TTC549 (cell line): Measurements from ENCODE around the gene AP3S1.

Source experiments
- FAIRE-seq: peaks from 2 replicates; lab custom pipeline; 2012; peaks lifted over from hg19 to GRCh38; lab: Jason Lieb, UNC

AP3S1 gene

DNA sequence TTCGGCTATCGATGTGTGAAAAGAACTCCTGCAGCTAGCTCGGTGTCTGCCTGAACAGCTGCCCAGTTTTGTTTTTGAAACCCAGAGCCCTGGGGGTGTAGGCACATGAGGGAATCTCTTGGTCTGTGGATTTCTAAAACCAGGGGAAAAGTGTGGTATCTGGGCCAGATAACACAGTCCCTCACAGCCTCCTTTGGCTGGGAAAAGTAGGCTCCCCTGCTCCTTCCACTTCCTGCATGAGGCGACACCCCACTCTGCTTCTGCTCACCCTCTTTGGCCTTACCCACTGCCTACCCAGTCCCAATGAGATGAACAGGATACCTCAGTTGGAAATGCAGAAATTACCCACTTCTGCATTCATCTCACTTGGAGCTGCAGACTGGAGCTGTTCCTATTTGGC lies 15.8 kb upstream of the AP3S1 start:
- FAIRE-seq = no peak

DNA sequence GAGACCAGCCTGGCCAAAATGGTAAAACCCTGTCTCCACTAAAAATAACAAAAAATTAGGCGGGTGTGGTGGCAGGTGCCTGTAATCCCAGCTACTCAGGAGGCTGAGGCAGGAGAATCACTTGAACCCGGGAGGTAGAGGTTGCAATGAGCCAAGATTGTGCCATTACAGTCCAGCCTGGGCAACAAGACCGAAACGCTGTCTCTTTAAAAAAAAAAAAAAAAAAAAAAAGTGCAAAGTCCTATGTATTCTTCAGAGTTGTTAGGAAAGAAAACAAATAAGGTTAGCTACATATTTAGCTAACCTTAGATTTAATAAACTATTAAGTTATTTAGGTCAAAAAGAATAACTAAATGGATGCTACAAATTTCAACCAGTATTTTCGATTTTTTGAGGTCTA lies 11.8 kb upstream of the AP3S1 start:
- no peak for FAIRE-seq

DNA sequence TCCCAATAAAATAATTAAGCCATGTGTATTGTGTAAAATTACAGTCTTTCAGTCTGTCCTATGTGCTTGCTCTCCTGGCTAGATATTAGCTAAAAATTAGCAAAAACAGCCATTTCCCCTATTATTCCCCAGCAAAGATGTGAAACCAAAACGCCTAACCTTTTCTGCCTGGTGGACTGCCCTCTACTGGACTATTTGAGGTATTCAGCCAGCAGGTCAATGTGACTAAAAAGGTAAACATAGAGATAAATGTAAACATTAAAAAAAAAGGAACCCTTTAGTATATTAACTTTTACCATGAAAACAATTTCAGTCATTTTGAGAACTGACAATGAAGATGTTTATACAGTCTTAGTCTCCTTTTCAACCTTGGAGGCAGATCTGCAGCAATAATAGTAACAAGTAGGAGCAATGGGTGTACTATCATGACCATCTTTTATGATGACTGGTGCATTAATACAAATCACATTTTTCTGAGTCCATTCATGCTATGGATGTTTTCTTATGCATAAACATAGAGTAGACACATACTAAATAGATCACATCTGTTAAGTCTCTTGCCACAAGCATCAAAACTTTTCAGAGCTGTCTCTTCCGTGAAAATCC lies 10.5 kb upstream of the AP3S1 start:
- peak; percentile 43 for FAIRE-seq

DNA sequence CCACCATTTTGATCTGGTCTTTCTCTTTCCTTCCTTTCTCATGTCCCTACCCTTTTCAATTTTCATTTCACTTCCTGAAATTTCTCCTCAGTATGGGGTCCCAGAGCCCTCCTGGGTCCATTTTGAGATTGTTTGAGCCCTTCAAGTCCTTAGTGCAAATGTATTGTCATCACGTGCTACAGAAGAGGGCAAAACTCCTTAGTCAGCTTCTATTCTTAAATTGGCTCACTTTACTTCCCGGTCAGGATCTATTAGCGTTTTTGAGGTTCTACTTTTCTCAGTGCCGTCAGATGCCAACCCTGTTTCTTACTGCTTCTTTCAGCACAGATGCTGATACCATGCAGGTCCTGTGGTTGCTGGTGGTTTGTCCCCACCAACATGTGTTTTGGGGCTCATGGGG lies 6.3 kb upstream of the AP3S1 start:
- no peak for FAIRE-seq

DNA sequence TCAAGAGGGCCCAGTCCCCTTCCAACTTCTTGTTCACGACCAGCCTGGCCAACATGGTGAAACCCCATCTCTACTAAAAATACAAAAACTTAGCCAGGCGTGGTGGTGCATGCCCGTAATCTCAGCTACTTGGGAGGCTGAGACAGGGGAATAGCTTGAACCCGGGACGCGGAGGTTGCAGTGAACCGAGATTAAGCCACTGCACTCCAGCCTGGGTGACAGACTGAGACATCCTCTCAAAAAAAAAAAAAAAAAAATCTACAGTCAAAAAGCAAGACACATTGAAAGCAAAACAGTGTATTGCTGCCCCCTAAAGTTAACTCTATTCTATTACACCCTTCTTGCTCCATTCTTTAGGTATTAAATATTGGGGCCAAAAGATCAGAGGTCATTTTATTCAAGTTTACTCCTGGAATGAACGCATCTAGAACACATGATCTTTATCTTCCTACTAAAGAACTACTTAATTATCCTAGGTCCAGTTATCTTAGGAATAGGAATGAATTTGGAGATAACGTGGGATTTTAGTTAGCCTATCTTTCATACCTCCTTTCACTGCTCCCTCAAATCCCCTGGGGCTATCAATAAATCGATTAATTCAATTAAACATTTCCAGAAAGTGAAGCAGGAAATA lies 2.7 kb upstream of the AP3S1 start:
- no peak for FAIRE-seq

DNA sequence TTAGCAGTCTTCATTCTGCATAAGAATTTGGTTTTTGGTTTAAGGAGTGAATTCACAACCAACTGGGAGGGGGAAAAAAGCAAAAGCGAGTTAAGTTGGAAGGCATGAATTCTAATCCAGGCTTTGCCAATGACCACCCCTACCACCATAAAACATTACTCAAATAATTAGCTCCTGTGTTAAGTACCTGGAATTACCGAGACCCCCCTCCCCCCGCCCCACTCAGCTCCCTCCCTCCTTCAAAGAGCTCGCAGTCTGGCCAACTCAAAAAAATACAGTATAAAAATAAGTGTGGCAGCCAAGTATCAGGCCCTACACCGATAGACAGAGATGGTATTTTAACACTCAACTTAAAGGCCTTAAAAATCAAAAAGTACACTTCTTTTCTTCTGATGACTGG lies 862 bp upstream of the AP3S1 start:
- FAIRE-seq = no peak

DNA sequence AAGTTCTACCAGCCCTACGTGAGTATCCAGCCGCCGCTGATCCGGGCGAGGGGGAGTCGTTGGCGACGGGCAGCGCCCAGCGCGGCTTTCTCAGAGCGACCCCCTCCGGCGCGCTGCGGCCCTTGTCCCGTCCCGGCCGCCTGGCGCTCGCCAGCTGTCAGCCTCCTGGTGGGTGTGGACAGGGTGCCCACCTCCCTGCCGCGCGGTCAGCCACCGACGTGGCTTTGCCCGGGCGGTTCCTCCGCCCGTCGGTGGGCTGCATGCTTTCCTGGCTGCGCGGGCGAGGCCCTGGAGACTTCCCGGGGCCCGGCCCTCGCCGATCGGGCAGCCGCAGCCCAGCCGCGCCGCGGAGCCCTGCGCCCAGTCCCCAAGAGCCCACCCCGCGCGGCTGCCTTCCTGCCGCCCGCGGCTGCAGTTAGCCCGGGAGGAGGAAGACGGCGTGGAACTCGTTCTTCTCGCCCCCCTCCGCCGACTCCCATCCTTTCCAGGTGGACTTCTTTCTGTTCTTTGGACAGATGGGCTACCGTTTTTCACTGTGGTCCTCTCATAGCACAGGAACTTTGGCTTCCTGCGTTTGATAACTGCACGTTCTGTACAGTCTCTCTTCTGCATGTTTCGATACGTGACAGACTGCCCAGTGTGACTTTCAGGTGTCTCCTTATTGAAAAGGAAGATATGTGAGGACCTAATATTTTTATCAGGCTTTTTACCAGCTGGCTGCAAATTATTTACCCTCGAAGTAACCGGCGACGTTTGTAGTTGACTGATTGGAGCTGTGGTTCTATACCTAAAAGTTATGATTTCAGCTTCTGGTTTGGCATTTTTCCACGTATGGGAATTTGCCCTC lies 577 bp downstream of the AP3S1 start:
- FAIRE-seq = no peak

DNA sequence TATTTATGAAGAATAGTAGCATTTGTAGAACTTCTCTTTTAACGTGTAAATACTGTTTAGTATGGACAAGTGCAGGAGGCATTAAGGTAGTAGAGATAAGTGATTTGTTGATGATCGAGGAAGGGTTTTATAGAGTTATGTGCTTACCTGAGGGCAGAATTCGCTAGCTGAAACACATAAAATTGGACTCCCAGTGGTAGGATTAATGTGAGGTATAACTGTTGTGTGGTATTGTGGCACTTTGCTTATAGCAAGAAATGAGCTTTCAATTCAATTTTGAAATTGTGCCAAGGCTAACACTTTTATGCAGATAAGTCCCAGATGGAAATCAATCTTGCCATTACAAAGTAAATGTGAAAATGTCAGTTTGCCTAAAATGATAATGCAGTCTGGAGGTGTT lies 1.2 kb downstream of the AP3S1 start:
- FAIRE-seq = no peak

DNA sequence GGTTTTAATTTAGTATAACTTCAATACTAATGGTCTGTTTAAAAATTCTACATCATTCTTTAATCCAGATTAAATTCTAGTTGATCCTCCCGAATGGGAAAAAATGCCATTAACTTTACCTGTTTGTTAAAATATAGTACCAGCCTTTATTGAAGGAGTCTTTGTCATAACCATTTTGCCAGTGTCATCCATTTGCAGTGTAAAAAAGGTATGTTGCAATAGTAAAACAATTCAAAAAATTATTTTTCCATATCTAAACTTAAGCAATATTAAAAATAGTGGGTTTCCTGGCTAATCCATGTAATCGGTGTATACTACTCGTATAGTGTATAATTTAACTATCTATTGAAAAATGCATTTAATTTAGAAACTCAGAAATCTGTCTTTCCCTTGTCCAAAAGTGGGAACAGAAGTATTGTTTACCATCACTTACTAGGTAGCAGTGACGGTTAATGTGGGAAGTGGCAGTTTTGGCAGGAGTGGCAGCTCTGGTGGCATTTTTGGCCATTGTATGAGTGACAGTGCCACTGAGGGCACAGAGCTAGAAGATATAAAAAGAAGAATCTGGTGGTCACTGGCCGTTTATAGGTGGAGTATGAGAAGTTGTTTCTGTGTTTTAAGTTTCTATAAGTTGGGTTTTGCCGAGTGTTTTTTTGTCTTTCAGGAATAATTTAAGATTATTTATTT lies 1.9 kb downstream of the AP3S1 start:
- FAIRE-seq = no peak

DNA sequence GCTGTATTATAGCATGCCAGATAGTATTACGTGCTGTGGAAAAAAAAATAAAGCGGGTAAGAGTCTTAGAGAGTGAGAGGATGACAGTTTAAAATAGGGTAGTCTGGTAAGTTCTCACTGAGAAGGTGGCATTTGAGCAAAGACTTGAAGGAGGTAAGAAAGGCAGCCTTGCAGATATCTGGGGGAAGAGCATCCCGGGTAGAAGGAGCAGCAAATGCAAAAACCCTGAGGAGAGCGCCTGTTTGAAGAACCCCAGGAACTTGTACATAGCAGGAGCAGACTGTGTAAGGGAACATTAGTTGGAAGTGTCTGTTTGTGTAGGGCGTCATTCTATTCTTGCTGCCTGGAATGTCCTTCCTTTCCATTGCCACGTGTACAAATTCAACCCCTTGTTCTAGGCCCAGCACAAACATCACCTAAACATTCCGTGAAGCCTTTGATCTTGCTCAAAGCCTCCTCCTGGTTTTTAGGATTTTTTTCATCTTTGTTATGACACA lies 2.6 kb downstream of the AP3S1 start:
- no peak for FAIRE-seq

DNA sequence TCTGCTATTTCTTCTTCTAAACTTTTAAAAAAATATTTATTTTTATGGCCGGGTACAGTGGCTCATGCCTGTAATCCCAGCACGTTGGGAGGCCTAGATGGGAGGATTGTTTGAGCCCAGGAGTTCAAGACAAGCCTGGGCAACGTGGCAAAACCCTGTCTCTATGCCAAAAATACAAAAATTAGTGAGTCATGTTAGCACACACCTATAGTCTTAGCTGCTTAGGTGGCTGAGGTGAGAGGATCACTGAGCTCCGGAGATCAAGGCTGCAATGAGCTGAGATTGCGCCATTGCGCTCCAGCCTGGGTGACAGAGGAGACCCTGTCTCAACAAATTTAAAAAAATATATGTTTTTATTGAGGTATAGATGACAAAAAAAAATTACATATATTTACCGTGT lies 5.6 kb downstream of the AP3S1 start:
- no peak for FAIRE-seq

DNA sequence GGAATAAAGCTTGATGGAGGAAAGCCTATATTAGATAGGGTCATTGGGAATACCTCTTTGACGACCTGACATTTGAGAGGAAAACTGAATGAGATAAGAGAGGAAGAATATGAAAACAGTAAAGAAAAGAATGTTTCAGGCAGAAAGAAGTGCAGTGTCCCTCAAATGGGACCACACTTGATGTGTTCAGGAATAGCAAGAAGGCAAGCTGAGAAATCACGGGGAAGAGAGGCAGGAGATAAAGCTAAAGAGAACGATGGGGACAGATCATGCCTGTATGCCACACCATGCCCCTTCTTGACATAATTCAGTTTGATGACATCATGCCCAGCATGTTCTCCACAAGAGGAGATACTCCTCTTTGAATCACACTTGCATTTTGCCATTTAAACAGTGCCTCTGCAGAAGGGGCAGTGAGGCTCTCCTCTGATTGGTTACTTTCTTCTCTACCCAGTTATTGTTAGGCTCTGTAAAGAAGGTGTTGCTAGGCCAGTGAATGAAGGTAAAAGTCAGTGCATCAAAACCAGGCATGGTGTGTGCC lies 7.6 kb downstream of the AP3S1 start:
- no peak for FAIRE-seq

DNA sequence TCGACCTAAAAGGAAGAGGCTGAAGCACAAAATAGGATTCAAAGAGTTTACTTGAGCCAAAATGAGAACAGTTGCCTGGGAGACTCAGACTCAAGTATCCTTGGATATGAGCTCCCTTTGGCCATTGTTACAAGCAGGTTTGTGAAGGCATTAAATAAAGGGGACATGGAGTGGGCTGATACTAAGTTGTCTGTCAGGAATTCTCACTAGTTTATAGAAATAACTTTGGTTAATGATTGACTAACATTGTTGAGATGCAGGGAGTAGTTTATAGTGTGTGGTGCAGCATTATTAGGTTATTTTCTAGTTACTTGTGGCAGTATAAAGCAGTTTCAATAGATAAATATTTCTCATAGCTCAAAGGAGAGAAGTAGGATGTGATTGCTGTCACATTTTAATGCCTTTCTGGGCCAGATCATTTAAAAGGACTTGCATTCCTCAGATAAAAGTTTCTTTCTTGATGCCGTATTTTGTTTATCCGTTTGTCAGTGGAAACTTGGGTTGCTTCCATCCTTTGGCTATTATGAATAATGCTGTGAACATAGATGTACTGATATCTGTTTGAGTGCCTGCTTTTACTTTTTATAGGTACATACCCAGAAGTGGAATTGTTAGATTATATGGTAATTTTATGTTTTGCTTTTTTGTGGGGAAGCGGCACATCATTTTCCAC lies 9.1 kb downstream of the AP3S1 start:
- FAIRE-seq = no peak

DNA sequence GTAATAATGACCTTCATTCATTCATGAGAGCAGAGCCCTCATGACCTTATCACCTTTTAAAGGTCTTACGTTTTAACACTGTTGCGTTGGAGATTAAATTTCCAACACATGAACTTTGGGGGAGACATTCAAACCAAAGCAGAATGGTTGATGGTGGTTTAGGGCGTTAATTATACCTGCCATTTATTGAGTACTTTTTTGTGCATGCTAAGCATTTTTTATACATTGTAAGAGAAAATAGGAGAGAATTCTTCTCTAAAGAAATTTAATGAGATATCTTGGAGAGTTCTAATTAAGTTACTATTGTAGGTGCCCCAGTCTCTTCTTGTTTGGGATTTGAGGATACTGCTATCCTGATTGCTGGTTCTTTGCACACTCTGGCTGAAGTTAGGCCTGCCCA lies 12.4 kb downstream of the AP3S1 start:
- FAIRE-seq = no peak

DNA sequence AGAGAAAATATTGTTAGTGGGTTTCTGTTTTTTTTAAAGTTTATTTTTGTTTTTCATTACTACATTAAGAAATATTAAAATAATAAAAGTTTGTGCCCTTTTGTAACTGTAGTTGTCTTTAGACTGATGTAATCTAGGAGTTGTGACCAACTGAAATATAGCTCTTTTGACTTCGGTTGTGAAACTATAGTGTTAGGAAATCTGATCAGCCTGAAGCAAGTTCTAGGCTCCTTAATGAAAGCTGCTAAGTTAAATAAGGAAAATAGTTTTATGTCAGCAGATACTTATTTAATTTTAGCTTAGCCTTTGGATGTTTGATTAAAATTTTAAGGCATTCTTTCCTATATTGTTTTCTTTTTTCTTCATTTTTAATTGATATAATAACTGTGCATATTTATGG lies 14.2 kb downstream of the AP3S1 start:
- FAIRE-seq = no peak

DNA sequence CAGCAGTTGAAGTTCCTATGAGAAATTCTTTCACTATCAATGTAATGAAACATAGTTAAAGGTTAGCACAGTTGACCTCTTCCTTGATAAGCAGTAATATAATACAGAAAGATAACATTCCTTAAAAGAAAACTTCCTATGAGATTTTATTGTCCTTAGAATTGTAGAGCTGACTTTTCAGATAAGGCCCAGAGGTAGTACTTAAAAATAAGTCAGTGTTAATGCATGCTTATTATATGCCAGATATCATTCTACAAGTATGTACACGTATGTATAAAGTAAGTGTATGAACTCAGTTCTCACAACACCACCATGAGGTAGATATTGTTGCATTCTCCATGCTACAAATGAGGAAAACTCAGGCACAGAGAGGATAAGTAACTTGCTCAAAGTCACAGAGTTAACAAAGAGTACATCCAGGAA lies 15.3 kb downstream of the AP3S1 start:
- no peak for FAIRE-seq

DNA sequence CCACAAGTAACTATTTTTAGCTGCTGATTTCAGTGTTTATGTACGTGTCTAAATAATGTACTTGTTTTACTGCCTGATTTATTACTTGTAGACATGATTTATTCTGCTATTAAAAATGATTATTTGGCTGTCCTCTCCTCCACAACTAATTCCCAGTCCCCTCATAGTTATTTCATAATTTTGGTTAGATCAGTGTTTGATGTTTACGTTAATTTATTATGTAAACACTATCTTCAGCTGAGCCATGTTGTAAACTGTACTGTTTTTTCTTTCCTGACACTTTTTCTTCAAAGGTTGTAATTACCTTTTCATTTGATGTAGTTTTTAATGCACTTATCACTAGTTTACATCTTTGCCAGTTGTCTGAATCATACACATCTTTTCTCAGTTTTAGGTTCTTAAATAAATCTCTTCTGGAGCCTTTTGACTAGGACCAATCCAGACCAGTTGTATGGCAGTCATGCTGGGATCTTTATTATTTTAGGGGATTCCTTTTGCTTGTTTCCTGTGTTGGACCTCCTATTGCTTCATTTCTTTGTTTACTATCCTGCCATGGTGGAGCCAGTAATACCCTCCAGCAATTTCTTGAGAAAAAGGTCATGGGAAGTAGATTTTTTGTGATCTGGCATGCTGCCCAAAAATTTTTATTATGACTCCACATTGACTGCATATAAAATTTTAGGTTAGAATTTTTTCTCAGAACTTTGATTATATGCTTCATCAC lies 16.1 kb downstream of the AP3S1 start:
- FAIRE-seq = no peak

DNA sequence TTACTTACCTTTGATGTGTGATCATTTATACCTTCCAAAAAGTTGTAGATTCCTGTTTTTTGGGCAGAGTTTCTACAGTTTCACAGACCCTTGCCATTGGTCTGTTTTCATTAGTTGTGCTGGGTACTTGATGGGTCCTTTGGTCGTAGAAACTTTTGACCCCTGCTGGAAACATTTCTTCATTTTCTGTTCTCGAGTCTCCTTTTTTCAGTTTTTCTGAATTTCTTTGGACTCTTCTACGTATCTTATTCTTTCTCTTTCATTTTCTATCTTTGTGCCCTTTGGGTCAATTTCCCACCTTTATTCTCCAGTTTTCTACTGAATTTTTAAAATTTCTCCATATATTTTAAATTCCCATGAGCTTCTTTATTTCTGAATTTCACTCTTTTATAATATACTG lies 16.7 kb downstream of the AP3S1 start:
- no peak for FAIRE-seq

DNA sequence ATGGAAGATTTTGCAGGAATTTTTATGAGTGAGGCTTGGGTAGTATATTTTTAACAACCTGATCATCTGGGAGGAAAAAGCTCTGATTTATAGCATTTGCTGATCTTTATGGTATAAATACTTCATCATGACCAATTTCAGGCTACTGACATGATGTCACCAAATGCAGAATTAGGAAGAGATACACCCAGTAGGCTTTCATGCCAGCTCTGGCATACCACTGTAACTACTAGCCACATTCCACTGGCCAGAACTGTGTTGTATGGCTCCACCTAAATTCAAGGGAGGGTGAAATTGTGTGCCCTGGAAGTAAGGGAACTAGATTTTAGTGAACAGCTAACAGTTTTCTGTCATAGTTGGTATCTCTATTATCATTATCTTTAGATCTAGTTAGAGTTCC lies 17.6 kb downstream of the AP3S1 start:
- no peak for FAIRE-seq

DNA sequence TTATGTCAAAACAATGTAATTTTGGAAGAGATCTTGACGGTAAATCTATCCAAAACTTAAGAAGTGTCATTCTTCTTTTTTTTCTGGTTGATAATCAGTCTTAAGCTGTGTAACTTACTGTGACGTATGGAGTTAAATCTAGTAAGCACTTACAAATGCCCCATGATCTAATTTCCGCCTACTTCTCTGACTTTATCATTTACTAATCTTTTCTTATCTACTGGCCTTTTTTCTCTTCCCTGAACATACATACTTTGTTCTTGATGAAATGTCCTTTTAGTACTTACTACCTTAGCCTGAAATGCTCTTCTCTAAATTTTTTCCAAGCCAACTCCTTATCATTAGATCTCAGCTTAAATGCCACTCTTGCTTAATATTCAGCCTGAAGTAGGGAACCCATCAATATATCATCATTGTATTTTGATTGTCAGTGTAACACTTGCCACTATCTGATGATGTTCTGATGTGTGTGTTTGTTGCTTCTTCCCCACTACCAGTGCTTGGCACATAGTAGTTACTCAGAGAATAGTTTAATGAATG lies 27.6 kb downstream of the AP3S1 start:
- no peak for FAIRE-seq

DNA sequence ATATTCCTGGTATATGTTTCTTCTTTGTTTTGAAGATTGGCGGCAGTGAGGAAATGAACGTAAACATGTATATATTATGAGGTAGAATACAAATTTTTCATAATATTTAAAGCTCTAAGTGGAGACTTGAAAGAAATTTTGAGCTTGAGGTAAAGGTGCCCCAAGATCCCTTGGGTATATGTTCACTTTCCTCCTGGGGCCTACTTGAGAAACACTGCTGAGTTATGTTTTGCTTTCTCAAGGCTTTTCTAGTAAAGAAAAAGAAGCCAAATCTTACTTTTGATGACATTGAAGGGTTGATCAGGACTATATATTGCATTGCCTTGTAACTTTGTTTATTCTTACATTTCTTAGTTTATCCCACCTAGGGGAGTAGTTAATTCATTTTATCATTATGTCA lies 30.7 kb downstream of the AP3S1 start:
- no peak for FAIRE-seq
